NCI-H2081 (cell line): ENCODE data around the gene NPTXR.
A peak's percentile ranks its signal among the peaks of the same experiment; 100 is the strongest.

Experiments
- DNase-seq, 2 experiments: peaks; one replicate each; lab custom pipeline; 2025; lab: John Stamatoyannopoulos, UW

The NPTXR gene

GRCh38 chr22:38793721-38794466 lies 49.9 kb downstream of the NPTXR start, which contains the start of gene DNAL4:
Gene DNAL4, minus strand, starts transcription at chr22:38794143. Its CDS starts 11,412 bp downstream, at chr22:38782731.
- DNase-seq: peak; percentile 96

- no peak for DNase-seq
These were observed 50.5 kb downstream of the NPTXR start for GRCh38 chr22:38793317-38793716.

- no peak for DNase-seq
These were observed 51.0 kb downstream of the NPTXR start for GRCh38 chr22:38792833-38793232.

GRCh38 chr22:38789606-38790005 lies 54.2 kb downstream of the NPTXR start:
- DNase-seq: no peak

DNA sequence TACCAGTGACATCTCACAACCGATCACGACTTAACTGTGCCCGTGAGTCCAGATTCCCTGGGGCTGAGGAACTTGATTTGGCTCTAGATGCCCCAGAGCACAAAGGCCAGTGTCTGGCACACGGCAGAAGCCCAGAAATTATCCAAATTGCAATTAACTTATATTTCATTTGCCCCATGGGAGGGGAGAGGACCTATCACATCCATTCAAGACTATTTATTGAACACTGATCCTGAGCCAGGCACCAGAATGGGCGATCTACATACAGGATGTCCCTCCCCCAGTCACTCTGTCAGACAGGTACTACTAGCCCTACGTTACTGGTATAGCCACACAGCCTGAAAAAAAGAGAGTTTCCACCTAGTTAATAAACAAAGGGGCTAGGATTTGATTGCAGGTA lies 55.0 kb downstream of the NPTXR start:
- no peak for DNase-seq

DNA sequence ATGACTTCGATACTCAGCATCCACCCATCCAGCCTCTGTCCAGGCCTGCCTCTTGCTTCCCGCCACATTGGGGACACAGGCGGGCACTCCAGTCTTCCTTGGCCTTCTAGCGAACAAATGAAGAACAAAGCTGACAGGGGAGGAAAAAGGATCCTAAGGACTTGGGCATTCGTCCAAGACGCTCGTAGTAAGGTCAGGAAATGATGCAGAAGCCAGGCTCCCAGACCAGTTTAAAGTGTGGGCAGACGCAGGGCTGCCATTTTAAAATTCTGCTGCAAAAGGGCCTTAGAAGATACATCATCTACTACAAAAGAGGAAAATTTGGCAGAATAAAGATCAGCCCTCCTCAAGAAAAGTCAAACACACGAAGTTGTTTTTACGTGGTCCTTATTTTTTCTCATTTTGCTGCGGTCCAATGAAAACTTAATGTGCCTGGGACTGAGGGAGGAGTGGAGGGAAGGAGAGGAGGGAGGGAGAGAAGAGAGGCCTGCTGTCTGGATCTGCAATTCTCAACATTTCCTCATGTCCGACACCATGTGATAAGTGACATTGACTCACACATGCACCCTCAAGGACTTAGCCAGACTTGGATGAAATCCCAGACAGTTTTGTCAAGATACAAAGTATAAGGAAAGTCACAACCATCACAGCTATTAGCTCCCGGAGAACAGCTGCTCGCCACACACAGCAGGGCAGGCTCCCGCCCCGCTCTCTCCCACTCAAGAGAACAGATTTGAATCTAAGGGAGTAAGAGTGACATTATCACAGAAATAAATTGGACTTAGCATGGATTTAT lies 55.6 kb downstream of the NPTXR start:
- no peak for DNase-seq

DNA sequence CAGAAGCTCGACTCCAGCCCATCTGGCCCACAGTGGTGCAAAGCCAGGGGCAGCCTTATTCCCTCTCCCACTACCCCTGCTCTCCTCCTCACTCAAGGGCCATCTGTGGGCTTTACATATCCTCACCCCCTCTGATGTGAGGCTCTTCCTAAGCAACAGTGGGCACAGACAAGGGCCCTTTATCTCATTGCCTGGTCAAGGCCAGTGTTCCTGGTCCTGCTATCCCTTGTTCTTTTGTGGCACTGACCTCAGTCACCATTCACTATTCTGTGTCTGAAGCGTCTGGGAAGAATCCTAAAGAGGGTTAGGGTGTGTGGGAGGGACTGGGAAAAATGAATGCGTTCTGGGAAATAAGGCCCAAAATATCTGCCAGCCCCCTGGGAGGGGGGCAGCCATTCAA lies 57.2 kb downstream of the NPTXR start:
- DNase-seq: no peak

GRCh38 chr22:38784856-38785255 lies 59.0 kb downstream of the NPTXR start:
- DNase-seq: no peak

- DNase-seq: no peak
These were observed 59.8 kb downstream of the NPTXR start for GRCh38 chr22:38784035-38784434.

GRCh38 chr22:38783095-38783615 lies 60.7 kb downstream of the NPTXR start:
- no peak for DNase-seq

GRCh38 chr22:38782402-38783094 lies 61.3 kb downstream of the NPTXR start:
- DNase-seq: no peak

- no peak for DNase-seq
These were observed 62.8 kb downstream of the NPTXR start for GRCh38 chr22:38781033-38781432.

- DNase-seq: no peak
These were observed 66.6 kb downstream of the NPTXR start for GRCh38 chr22:38777087-38777671.

DNA sequence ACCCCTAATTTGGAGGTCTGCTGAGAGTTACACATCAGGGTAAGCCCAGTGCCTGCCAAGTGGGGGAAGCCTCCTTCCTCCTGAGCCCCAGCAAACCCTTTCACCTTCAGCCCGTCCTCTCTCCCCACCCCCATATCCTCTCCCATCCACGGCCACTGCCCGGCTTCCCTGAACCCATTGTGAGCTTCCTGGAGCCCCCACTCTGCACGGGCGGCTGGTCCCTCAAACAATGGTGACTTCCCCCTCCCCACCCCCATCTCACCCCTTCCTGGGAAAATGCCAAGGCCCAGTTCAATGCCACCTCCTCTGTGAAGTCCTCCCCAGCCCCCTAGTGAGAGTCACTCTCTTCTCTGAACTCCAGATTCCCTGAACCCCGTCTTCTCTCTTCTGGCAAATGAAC lies 67.7 kb downstream of the NPTXR start:
- no peak for DNase-seq

DNA sequence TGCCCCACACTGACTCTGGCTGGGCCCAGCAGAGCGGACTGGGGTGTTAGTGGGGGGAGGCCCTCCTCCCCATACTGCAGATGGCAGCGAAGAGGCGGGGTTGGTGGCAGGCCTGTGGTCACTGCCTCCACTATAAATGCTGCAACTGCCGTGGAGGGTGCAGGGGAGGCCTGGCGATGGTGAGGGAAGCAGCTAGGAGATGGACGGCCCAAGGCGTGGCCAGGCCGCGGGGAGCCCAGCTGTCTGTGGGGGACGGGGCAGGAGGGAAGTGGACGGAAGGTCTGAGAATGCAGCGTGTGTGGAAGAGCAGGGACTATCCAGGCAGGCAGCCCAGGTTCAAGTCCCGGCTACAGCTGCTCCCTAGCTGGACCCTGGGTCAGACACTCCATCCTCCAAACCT lies 68.2 kb downstream of the NPTXR start:
- no peak for DNase-seq

DNA sequence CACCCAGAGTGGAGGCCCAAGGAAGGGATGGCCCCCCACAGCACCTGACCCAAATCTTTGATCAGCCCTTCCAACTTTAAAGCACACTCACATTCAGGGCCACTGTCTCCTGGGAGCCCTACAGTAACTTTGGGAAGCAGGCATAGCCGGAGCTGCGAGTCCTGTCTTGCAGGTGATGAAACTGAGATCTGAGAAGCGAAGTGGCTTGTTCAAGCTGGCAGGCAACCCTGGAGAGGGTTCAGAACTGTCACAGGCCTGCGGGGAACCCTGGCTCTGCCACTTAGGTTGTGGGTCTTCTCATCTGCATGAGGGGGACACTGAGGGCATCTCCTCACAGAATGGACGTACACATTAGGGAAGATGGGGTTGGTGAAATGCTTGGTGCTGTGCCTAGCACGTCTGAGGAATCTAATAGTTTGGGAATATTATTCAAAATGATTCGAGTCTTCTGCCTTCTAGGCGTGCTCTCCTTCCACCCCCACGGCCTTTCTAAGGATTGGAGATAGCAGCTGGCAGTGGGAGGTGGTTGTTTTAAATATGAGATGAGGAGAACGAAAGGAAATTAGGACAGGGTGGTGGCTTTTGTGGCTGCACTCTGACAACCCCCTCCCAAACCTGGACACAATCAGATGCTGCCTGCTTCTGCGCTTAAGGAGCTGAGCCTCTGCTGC lies 69.2 kb downstream of the NPTXR start:
- DNase-seq: no peak

- DNase-seq: no peak
These were observed 70.4 kb downstream of the NPTXR start for GRCh38 chr22:38773363-38773946.

DNA sequence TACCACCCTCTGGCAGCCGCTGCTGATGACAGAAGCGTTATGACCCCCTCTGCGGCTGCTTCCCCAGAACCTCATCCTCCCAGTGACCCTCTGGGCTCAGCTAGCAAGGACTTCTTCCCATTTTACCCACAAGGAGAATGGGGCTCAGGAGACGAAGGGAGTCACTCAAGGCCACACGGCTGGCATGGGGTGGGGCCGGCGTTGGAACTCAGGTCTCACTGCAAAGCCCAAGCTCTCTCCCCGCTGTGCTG lies 71.3 kb downstream of the NPTXR start:
- DNase-seq: no peak

DNA sequence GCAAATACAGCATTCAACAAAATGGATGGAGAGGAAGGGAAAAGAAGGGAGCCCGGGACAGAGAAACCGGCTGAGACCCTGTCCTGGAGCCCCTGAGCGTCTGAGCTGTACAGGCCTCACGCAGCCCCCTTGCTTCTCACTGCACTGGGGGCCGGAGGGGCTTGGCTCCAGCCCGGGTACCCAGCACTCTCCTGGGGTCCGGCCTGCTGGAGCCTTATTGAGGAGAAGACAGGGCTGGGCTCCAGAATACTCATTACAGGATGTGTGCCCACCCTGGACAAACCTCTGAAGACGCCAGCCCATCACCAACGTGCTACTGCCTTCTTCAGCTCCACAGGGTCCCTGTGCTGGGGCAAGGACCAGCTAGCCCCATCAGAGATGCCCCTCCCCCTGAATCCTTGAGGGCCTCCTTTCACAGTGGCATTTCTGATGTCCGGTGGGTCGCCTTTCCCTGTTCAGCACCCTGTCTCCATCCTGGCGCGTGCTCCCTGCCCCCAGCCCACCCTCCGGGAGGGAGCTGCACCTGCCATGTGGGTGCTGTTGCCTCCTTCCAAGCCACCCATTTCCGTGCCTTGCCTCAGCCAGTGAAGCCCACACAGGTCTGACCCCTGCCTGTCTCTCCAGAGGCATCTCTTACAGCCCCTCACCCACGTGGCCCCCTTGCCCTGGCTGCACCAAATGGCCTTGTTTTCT lies 73.4 kb downstream of the NPTXR start:
- no peak for DNase-seq
